GM19099 (cell line): ENCODE data around the gene ARID1B.

Source experiments
- POLR2A ChIP-seq: IDR thresholded peaks from 3 replicates; pipeline ENCODE4 v1.6.1; 2011; ENCODE audit warnings: low read depth; ENCODE audit not compliant: insufficient read length; ENCODE audit errors: extremely low read depth

The ARID1B gene

DNA sequence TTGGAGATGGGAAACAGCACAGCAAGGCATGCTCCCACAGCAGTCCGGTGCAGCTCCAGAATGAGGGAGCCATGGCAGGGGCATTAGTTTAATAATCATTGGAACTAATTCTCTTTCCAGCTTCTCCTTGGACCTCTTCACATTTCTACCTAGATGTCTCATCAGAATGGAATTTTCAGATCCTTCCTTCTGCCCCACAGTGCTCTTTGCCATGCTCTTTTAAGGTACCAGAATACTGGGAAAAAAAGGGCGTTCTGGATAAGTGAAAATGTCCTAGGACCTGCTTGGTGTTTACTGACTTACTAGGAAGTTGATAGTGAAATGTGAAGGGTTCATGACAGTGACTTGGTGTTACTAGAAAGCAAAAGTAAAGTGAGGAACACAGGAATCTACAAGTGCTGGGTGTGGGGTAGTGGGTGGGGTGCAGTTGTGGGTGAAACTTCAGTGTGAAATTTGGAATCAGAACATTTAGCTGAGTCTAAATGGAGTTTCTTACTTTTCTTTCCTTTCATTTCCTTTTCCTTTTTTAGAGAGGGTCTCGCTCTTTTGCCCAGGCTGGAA, 207.1 kb downstream of the ARID1B start:
- TF ChIP-seq POLR2A = no peak

DNA sequence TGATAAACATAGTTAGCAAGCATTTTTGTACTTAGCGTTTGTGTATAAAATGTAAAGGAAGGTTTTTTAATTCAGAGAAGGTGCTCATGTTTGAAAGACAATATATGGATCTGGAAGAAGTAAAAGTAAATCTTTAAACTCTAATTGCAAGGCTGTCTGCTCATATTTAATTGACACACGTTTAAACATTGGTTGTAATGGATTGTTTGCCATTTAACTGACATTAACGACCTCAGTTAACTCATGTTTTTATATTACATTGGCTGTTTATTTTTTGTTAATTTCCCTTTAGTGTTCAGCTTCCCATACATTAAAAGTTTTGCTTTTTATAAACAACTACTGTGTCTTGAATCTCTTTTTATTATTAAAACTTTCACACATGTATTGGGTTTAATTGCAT, 208.1 kb downstream of the ARID1B start:
- TF ChIP-seq POLR2A = no peak

DNA sequence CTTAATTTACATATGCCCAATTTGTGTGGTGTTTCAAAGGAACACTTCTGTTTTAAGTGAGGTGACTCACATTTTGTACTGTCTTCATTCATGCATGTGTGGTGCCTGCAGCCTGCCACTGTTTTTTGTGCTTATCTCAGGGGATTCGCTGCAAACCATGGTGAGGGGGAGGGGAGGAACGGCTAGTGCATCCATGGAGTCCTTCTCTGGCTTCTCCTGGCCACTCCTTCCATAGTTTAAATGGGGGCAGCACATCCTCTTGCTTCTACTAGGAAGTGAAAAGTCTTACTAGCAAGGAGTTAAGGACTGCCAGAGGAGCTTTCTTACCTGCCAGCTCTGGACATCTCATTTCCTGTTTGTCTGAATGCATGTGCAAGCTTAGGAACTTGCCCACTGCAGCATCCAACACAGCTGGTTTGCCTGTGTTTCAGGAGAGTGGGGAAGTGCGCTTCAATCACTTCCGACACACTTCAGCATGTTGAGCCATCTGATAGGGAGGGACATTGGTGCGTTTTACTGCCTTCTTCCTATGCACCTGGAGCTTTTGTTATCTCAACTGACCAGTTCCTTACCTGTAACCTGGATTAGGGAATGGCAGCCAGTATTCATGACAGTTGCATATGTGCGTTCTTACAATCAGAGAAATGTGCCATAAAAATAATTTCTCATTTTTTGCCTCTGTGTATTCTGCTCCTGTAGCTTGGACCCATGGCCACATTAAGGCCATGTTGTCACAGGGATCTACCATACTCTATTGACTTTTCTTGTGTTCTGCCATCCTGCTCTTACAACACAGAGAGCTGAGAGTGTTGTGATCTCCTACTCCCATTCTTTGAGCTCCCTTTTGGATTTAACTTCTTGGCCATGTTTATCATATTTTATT, 211.3 kb downstream of the ARID1B start:
- TF ChIP-seq POLR2A = no peak

DNA sequence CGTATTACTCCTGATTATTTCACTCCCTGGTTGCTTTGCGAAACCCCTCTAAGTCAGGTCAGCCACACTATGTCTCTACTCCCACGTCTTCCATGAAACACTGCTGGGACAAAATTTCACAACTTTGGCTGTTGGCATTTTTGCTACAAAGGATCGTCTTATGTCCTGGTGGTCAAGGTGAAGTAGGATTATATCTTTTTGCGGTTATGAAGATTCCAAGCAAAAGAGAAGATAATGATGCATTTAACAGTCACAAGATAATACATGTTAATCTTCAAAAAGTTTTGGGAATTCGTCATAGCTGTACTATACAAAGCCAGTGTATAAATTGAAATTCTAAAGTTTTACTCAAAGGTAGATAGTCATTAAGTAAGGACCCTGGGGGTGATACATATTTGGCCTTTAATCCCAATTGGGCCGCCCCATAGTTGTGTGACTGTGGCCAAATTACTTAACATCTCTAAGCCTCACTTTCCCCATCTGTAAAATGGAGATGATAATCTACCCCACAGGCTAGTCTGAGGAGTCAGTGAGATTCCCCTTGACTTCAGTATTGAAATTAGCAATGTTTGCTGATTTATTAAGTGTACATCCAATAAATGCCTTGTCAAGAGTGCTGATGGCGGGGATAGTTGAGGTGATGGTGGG, 212.1 kb downstream of the ARID1B start:
- no peak for TF ChIP-seq POLR2A

DNA sequence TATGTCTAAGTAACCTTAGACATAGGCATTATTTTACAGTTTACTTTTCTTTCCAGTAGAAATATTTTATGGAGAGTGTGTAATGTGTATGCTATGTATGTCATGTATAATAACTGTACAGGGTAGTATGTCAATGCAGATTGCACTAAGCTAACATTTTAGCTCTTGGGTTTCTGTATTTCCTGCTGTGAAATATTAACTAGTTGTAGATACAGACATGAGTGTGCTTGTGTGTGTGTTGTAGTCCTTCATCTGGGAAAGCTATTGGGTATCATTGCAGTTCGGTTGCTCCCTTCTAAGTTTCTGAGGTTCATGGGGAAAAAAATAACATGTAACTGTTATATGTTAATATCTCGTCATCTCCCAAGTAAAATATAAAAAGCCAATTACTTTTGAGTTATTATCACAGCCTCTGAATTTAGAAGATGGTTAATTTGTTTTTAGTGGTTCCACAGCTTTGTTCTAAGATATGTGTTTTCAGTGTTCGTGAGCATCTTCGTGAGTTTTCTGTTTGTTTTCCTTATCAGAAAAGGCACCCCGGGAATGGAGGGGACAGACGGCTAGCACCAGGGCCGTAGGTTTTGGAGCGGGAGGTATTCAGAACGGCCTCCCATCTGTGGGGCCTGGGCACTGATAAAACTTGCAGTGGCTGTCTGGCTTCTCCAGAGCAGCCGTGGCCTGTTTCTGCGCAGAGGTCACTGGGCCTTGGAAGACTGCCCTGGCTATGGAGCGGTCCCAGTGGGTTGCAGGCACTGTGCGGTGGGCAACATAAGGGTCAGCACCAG, 215.0 kb downstream of the ARID1B start:
- no peak for TF ChIP-seq POLR2A

DNA sequence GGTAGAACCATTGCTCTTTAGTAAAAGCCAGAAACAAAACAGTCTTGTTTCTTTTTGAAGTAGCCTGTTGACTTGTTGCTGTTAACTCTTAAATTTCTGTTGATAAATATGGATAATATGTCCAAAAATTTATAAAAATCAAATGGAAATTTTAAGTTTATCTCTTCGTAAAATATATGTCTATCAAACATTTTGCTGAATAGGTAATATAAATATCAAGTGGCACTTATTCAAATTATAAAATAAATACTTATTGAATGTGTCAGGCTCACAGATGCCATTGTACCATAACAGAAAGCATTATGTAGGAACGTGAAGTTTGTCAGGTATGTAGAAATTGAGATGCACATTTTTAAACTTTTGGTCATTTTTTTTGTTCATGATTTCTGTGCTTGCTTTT, 216.5 kb downstream of the ARID1B start:
- no peak for TF ChIP-seq POLR2A

DNA sequence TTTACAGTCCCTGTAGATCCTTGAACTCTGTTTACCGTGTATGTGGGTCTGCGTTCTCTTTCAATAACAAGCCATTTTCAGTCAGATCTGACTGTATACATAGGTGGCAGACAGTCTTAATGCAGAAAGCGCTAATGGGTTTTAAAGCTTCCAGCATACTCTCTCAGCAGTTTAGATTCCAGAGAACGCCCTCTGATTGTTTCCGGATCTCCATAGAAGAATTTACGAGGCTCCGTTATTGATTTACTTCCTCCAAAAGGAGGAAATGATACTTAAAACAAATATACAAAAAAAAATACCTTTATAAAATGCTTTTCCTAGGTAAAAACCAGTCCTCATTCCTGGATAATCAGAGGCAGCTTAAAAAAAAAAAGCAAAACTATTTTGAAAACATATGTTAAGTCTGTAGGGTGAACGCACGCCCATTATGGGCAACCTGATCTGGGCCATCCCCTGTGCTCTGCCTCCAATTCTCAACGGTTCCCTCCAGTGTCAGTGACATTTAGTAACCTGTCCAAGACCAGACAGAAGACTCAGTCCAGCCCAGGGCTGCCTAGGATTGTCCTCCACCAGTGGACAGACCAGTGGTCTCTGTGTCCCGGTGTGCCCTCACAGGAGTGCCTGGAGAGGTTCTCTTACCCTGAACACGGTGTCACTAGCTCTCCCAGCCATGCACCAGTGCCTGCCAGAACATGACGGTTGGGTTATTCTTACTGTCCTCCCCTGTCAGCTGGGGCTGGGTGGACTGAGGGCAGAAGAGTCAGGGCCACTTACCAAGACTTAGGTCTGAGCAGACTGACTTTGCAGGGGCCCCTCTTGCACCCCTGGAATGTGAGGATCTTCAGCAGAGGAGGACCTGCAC, 217.3 kb downstream of the ARID1B start:
- TF ChIP-seq POLR2A = no peak

DNA sequence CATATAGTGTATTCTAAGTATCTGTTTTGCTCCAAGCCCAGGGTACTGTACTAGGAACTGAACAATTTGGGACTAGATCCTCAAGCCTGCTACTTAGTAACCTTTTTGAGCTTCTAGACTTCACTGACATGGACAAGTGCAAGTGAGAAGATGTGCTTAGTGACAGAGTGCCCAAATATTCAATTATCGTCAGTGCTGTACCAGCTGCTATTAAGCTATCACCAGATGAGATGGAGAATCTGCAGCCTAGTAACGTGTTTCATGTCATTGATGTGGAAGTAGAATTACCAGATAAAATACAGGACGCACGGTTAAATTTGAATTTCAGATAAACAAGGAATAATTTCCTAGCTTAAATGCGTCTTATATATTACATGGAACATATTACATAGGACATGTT, 218.3 kb downstream of the ARID1B start:
- no peak for TF ChIP-seq POLR2A

DNA sequence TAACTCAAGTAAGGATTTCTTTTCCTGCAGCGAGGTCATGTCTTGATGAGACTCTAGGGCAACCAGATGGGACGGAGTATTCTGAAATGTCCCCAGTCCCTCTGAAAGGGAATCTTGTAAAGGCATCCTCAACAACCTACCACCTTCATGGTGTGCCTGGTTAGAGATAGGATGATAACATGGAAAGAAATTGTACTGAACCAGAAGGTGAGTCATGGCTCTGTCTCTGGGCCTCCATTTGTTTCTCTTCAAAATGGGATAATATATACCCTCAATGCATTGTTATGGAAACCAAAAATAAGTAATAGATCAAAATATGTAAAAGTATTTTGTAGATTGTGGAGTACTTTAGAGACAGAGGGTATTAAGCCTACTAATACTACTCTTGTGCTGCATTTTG, 219.1 kb downstream of the ARID1B start:
- TF ChIP-seq POLR2A = no peak

DNA sequence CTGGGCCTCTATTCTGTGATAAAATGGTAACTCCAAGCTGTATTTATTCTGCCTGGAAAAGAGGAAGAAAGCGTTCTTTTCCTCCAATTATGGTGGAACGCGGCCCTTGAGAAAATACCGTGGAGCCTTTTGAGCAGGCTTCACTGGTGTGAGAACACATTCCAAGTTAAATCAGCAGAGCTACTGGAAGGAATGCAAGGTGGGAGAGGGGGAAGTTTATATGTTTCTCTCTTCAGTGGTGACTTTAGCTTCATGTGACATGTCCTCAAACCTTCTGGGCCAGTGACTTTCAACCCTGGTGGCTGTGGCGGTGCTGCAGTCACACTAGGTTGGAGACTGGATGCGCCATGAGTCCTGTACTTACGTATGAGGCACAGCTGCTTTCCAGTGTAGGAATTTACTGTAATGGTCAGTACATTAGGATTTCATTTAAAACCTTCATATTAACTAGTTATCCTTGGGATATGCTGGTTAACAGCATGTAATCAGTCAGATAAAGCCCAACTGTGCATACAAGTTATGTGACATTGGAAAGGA, 221.7 kb downstream of the ARID1B start:
- no peak for TF ChIP-seq POLR2A

DNA sequence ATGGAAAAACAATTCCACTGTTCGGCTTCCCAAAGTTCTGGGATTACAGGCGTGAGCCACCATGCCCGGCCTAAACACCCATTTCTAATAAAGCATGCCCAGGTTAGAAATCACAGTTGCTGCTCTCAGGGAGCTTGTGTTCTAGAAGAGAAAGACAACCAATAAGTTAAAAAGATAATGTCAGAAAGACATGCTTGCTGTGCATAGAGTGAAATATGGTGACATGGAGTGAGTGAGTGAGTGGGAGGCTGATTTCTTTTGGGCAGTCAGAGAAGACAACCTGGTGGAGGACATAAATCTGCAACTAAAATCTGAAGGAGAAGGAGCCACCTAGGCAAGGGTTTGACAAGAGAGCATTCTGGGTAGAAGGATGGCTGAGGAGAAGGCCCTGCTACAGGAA, 222.6 kb downstream of the ARID1B start:
- TF ChIP-seq POLR2A = no peak

DNA sequence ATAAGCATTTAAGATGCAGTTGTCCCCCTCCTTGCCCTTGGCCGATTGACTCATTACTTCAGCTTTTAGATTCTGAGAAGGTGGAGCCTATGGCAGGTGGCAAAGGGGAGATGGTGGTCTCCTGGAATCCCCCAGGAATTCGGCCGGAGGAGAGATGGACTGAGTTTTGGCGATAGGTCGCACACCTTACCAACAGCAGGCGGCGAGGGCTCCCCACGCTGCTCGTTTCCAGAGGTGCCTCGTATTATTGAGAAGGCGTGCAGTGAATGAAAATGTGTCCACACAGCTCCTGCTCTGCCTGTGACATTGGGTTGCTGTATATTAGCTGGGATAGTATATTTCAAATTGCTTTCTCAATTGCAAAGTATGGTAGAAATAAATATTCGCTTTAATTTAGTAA, 224.5 kb downstream of the ARID1B start:
- no peak for TF ChIP-seq POLR2A

DNA sequence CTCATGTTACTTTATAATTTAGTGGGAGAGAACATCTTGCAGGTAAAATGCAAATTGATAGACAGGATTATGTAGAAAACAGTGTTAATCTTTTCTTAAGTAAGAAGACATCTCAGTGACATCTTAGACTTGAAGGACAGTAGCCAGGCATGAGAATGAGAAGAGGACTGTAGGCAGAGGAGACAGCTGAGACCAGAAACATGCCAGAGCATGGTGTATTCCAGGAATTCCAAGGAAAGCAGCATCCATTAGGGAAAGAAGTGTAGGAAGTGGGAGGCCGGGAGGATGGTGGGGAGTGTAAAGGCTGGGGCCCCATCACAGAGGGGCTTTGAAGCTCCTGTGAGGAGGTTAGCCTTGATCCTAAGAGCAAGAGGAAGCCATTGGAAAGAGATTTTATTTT, 225.6 kb downstream of the ARID1B start:
- no peak for TF ChIP-seq POLR2A

DNA sequence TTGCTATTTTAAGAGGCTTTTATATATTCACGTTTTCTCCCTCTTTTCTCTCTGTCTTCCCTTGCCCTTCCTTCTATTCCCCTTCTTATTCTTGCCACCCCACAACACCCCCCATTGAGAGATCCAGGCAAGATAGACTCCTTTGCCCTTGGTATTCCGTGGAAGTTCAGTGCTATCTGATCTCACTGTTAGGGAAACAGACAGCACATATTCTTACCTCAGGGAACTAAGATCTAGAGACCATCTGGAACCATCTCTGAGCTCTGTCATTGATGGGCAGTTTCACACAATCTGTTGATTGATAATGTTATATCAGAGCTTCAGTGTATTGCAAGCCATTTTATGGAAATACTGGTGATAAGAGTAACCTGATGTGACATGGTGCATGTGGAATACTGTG, 228.8 kb downstream of the ARID1B start:
- TF ChIP-seq POLR2A = no peak

DNA sequence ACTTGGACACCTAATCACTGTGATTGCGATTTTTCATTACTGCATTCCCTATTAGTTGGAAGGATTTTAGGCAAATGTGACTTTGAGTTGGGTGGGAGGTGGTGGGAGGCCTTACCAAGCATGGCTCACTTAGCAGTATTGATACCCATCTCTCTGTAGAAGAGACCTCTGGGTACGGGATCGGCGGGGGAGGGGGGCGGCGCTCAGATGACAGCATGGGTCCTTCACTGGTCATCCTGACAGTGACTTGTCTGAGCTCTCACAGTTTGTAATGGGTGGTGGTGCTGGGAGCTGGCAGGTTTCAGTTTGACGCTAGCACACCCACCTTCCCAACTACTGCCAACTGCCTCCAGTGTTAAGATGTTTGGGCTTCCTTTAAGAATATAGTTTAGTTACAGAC, 231.4 kb downstream of the ARID1B start:
- no peak for TF ChIP-seq POLR2A

DNA sequence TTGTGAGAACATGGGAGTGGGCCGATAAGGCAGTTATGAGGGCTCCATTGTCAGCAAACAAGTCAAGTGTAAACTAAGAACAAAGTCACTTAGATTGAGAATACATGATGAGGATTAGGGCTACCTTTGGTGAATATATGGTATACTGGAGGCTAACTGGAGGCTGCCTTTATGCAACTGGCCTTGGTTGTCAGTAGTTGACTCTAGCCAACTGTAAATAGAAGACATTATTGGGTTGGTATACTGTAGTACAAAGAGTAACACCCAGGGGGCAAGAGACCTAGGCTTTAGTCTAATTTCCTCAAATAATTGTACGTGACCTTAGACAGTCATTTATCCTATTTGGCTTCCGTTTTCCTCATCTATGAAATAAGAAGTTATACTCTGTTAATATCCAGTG, 235.2 kb downstream of the ARID1B start:
- no peak for TF ChIP-seq POLR2A
